HG03025 (cell line): ENCODE measurements around the gene MACO1.

Experiments used
- ATAC-seq: cut with Tn5 transposase; IDR thresholded peaks from one replicate; pipeline ENCODE4 v1.9.1; 2021; ENCODE audit warnings: mild to moderate bottlenecking, moderate library complexity; ENCODE audit not compliant: unreplicated experiment, low FRiP score

MACO1 gene

DNA sequence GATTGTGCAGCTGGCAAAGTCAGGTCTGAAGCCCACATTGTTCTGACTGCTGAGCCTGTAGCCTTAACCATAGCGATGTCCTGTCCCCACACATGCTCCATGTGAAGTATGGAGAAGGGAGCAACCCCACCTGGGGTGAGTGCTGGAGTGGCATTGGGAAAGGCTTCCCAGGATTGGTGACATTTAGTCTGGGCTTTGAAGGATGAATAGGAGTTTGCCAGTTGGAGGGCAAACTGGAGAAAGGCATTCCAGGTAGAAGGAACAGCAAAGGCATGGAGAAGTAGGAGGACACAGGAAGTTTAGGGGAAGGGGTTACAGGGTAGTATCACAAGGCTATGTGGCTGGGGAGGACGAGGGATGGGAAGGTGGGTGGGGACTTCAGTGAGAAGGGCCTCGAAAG is 105.4 kb downstream of the MACO1 start:
- ATAC-seq: no peak

DNA sequence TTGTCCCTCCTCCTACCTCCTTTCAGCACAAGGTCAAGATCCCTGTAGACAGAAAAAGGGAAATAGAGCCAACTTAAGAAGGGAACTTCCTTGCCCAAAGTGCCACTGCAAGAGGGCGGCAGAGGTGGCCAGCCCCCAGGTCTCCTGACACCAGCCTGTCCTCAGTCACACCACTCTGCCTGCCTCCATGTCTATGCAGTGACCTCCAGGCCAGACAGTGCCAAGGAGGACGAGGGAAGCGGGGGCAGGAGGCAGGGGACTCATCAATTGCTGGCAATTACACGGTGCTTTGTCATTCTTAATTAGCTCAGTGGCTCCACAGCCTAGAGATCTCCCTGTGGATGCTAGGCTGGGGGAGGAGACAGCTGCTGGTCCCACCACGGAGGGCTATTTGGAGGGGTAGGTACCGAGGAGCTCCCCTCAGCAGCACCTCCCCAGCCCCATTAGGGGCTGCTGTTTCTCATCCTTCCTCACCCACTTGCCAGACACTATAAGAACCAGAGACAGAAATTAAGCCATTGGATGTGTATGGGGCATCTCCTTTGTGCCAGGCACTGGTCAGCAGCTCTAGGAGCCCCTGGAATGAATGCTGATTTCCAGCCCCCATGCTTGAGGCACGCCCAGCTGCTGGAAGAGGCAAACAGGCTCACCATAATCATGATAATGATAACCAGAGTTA is 106.6 kb downstream of the MACO1 start:
- ATAC-seq: no peak

DNA sequence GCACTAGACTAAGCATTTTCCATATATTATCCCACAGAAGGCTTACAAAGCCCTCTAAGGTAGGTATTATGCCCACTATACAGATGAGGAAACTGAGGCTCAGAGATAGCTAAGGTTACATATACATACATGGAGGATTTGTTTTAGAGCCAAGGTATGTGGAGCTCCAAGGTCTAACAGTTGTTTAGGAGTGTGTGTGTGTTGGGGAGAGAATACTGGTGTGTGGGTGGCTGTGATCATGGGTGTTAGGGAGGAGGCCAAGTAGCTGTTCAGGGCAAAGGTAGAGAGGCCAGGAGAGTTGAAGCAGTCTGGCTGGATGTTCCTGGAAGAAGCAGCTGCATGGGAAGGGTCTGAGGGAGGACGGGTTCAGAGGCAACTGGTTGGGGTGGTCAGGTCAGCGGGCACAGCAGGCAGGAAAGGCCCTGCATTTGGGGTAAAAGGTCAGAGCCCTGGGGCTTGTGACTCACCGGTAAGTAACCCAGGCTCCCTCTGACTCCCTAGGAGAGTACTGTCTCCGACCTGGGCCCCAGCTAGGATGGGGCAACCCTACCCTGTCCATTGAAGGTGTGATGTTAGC is 107.6 kb downstream of the MACO1 start:
- no peak for ATAC-seq

GRCh38 chr1:25540750-25541342 is 110.1 kb downstream of the MACO1 start:
- no peak for ATAC-seq

DNA sequence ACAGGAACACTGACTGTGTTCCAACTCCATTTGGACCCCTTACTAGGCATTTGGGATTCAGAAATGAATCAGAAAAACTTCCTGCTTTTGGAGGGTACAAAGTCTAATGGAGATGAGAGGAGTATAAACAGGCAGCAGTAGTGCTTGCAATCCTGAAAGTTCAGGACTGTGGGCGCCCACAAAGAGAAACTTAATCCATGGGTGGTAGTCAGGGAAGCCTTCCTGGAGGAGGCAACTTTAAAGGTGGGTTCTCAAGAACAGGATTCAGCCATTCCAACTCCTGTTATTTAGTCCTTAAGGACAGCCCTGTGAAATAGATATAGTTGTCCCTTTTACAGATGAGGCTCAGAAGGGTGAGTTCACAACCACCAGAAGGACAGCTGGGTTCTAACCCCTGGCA is 110.7 kb downstream of the MACO1 start:
- no peak for ATAC-seq

DNA sequence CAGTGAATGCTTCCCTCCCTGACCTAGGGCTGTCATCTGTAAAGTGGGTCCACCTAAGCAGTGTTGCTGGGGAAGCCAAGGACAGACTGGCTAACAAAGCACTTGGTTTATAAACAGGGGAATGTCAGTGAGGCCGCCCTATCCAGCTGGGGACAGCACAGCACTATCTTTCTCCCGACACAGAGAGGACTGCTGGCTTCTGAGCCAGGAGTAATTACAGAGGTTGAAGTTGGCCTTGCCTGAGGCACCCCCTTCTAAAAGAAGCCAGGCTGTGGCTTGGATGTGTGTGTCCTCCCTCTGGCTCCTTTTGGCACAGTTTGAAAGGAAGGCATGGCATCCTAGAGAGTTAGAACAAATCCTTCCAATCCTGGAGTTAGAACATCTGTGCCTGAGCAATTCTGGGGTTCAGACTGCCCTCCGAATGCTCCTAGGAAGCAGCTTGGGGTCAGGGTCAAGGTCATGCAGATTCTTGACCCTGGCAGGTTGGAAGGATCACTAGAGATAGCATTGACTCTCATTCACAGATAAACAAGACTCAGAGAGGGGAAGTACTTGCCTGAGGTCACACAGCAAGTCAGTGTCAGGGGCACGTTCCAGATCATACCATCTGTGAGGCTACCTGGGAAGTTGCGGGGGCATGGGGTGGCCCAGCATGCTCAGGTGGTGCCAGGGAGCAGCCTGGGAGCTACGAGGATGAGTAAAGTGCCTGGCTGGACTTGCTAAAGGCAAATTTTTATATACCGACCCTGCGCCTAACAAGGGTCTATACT is 111.4 kb downstream of the MACO1 start:
- no peak for ATAC-seq

- ATAC-seq: no peak
Measured at GRCh38 chr1:25543005-25543424, 112.3 kb downstream of the MACO1 start.

- ATAC-seq: peak; percentile 60
Measured at GRCh38 chr1:25543425-25544242, 112.9 kb downstream of the MACO1 start, which contains the start of gene LDLRAP1. TSS of gene LDLRAP1 (plus strand) at chr1:25543606. CDS start at chr1:25543699, 93 bp downstream.

DNA sequence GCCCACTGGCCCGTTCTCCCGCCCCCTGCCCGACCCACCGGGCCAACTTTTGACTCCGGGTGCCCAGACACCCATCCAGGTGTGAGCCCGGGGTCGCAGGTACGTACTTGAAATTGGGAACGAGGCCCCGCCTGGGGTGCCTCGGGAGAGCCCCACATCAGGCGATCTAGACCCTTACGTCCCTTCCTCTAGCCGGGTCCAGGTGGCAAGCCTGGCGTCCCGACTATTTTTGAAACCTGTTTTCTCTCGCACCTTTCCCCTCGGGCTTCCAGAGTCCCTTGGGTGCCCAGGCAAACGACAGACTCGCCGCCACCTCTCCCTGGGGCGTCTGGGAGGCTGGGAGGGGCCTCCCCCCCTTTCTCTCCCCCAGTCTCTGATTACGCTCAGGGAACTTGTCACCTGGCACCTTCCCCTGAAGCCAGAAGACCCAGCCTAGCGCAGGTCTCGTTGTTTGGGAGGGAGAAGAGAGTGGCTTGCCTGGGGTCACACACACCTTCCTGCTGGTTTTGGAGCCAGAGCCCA is 113.6 kb downstream of the MACO1 start:
- no peak for ATAC-seq

- no peak for ATAC-seq
Measured at GRCh38 chr1:25544819-25545218, 114.1 kb downstream of the MACO1 start.

DNA sequence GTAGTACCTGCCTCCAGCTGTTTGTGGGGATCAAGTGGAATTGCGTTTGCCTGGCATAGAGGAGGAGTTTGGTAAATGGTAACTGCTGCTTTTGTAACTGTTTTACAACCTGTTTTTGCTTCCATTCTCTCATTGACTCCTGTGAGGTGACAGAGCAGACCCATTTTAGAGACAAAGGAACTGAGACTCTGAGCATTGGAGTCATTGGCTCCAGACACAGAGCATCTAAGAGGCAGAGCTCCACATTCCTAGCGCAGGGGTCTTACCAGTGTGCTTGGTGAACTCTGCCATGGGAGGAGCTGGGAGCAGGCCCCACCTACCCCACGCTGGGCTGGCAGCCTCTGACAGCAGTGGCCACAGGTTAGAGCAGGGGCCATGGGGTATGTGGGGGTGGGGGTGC is 115.1 kb downstream of the MACO1 start:
- ATAC-seq: no peak

DNA sequence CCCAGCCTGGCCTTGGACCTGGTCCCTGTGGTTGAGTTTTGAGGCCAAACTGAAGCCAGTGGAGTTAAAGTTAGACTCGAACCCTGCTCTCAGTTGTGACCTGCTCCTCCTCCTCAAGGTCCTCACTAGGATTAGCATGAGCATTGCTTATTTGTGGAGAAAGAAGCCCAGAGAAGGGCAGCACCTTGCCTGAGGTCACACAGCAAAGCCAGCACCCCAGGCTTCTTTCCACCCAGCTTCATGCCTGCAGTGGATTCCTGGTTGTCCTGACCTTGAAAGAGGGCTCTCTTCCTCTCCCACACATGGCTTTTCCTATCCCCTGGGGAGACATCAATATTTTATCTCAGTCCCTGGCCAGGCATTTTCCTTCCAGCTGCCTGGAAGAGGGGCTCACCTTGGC is 115.5 kb downstream of the MACO1 start:
- ATAC-seq: no peak

- no peak for ATAC-seq
Measured at GRCh38 chr1:25548601-25549000, 117.9 kb downstream of the MACO1 start.

DNA sequence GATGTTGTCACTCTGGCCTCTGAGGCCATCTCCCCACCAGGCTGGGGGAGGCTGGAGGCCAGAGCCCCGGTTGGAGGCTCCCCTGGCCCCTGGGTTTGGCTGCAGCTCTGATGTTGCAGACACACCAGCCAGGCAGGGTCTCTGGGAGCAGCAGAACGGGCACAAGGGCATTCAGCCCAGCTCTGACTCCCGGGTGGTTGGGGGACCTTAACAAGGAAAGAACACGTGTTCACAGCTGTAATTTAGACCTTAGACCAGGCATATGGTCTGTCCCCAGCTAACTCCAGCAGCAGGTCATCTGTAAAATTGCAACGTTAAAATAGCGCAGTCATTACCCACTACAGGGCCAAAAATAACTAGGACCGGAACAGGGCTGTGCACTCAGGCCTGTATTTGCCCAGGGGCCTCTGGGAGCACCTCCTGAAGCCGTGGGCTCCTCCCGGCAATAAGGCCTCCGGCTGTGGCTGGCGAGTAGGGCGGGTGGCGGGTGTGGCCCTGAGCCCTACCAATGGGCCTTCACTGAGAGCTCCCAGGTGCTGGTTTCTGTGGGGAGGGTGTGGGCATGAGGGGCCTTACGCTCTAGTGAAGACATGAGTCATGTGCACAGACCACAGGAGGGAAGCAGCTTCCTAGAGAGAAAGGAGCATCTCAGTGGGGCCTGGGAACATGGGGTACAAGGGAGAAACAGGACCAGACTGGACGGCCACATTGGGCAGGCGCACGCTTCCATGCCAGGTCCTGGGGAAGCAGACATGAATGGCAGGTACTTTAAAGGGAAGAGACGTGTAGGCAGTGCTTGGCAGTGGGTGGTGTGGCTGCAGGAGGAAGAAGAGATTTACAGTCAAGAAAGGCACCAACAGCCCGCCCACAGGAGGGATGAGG is 118.8 kb downstream of the MACO1 start:
- ATAC-seq: peak; percentile 83
